HG03469 (cell line): ENCODE measurements around the gene OR4C45.
"Not testable (repeated sequence)": the region's sequence is repeated elsewhere in the genome, so short reads cannot be mapped to it uniquely, and the experiment has no call there.

Experiments used
- ATAC-seq: cut with Tn5 transposase; IDR thresholded peaks from one replicate; pipeline ENCODE4 v1.9.1; 2021; ENCODE audit warnings: mild to moderate bottlenecking, moderate library complexity, moderate number of reproducible peaks; ENCODE audit not compliant: unreplicated experiment

Gene OR4C45

GRCh38 chr11:50032574-50032973 lies at the start of gene OR4C45:
OR4C45 (plus strand) TSS chr11:50032874.
- ATAC-seq: no peak

DNA sequence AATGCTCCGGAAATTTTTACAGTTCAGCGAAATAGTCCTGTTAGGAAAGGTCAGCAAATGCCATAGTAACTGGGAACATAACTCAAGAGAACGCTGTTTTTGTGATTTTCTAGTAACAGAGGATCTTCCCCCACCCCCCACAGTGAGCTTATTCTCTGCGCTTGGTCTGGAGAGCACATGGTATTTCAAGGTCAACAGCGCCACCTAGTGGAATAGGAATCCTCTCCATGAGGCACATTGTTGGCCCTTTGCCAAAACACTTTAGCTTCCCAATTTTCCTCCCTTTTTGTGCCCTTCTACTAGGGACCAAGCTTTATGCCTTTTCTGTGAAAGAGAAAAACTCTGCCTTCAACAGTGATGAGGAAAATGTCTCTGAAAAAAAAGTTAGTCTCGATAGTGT lies 37.1 kb upstream of the OR4C45 start:
- ATAC-seq: no peak

DNA sequence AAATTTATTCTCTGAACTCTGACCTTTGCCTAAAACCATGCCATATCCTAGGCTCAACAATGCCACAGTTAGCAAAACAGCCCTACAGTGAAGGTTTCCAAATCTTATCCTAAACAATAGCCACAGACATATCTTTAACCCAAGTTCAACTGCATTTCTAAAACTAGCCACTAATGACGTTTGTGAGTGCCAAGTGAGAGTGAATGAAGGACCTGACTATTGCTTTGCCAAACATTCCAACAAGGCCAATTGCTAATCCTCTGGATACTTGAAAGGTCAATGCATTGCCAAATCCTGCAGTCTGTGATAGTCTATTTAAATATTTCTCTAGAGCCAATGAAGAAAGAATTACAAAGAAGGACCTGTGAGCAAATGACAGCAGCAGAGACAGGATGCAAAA lies 2.5 kb upstream of the OR4C45 start:
- no peak for ATAC-seq

- not testable (repeated sequence) for ATAC-seq
Observed at GRCh38 chr11:50036239-50036638, 3.6 kb downstream of the OR4C45 start.

- no peak for ATAC-seq
Observed at GRCh38 chr11:50037251-50037650, 4.6 kb downstream of the OR4C45 start.

DNA sequence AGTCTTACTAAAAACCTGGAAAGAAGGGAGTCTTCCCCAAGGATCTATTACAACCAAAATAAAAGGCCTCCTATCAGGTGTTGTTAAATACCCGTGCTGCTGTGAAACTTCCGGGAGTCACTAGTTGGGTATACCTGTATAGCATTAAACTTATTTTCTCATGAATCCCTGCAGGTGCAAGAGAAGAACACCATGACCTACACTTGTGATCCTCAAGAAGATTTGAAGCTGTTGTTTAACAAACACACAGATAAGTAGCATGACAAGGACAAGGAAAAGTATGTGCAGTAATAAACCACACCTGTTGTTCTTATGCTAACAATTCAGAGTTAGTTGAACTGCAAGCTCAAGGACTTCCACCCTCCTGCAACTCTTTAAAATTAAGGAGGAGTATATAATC lies 12.0 kb downstream of the OR4C45 start:
- ATAC-seq: no peak

DNA sequence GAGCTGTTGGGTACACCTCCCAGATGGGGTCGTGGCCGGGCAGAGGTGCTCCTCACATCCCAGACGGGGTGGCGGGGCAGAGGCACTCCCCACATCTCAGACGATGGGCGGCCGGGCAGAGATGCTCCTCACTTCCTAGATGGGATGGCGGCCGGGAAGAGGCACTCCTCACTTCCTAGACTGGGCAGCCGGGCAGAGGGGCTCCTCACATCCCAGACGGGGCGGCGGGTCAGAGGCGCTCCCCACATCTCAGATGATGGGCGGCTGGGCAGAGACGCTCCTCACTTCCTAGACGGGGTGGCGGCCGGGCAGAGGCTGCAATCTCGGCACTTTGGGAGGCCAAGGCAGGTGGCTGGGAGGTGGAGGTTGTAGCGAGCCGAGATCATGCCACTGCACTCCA lies 30.4 kb downstream of the OR4C45 start:
- not testable (repeated sequence) for ATAC-seq

DNA sequence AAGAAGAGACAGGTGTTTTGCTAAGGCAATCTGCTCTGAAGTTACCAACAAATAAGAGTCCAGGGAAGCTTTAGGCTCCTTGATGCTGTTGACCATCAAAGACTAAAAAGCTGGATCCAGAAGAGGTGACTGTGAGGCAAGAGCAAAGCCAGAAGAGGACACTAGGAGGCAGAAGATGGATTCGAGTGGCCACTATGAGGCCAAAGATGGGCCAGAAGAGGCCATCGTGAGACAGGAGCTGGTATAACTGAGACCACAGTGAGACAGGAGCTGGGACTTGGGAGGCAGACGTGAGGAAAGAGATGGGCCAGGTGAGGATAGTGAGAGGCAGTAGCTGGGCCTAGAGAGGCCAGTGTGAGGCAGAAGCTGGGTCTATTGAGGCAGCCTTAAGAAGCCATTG lies 37.7 kb downstream of the OR4C45 start:
- ATAC-seq: no peak

GRCh38 chr11:50071584-50072225 lies 39.0 kb downstream of the OR4C45 start:
- ATAC-seq: no peak

DNA sequence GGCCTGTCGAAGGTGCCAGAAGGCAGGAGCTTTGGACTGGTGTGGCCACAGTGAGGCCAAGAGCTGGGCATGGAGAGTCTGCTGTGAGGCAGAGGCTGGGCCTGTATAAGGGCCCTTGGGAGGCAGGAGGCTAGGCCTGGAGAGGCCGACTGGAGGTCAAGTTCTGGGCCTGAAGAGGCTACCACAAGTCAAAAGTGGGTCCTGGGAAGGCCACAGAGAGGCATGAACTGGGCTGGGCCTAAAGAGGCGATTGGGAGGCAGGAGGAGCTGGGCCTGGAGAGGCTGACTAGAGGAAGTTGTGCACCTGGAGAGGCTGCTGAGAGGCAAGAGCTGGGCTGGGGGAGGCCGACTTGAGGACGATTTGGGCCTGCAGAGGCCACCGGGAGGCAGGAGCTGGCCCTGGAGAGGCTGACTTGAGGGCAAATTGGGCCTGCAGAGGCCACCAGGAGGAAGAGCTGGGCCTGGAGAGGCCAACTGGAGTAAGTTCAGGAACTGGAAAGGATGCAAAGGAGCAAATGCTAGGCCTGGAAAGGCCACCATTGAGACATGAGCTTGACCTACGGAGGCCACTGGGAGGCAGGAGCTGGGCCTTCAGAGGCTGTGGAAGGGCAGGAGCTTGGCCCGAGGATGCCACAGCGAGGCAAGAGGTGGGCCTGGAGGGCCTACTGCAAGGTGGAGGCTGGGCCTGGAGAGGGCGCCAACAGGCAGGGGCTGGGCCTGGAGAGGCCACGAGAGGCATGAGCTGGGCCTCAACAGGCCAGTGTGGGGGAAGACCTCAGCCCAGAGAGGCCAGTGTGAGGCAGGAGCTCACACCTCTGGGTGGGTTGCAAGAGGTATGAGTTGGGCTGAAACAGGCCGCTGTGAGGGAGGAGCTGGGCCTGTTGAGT lies 39.8 kb downstream of the OR4C45 start:
- no peak for ATAC-seq

DNA sequence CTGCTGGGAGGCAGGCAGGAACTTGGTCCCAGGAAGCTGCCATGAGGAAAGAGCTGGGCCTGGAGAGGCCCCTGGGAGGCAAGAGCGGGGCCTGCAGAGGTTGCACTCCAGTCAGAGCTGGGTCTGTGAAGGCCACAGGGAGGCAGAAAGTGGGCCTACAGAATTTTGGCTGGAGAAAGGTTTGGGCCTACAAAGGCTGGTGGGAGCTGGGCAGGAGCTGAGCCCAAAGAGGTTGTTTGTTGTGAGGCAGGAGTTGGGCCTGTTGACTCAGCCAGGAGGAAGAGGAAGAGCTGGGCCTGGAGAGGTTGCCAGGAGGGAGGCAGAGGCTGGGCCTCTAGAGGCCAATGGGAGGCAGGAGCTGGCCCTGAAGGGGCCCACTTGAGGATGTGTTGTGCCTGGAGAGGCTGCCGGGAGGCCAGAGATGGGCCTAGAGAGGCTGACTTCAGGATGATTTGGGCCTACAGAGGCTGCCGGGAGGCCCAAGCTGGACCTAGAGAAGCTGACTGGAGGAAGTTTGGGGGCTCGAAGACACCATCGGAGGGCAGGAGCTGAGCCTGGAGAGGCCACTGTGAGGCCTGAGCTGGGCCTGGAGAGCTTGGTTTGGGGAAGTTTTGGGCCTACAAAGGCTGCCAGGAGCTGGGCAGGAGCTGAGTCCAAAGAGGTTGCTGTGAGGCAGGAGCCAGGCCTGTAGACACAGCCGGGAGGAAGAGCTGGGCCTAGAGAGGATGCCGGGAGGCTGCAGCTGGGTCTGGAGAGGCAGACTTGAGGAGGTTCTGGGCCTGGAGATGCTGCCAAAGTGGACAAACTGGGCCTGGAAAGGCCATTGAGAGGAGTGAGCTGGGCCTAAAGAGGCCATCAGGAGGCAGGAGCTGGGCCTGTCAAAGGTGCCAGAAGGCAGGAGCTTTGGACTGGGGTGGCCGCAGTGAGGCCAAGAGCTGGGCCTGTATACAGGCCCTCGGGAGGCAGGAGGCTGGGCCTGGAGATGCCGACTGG lies 40.7 kb downstream of the OR4C45 start:
- ATAC-seq: no peak

DNA sequence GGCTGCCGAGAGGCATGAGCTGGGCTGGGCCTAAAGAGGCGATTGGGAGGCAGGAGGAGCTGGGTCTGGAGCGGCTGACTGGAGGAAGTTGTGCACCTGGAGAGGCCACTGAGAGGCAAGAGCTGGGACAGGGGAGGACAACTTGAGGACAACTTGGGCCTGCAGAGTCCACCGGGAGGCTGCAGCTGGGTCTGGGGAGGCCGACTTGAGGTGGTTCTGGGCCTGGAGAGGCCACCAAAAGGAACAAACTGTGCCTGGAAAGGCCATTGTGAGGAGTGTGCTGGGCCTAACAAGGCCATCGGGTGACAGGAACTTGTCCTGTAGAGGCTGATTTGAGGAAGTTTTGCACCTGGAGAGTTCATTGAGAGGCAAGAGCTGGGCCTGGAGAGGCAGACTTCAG lies 41.5 kb downstream of the OR4C45 start:
- ATAC-seq: no peak

DNA sequence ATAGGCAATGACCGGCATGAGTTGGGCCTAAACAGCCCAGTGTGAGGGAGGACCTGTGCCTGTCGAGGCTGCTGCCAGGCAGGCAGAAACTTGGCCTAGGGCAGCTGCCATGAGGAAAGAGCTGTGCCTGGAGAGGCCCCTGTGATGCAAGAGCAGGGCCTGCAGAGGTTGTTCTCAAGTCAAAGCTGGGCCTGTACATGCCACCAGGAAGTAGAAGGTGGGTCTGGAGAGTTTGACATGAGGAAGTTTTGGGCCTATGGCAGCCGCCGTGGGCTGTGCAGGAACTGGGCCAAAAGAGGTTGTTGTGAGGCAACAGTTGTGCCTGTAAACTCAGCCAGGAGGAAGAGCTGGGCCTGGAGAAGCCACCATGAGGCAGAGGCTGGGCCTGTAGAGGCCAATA lies 43.2 kb downstream of the OR4C45 start:
- ATAC-seq: no peak

DNA sequence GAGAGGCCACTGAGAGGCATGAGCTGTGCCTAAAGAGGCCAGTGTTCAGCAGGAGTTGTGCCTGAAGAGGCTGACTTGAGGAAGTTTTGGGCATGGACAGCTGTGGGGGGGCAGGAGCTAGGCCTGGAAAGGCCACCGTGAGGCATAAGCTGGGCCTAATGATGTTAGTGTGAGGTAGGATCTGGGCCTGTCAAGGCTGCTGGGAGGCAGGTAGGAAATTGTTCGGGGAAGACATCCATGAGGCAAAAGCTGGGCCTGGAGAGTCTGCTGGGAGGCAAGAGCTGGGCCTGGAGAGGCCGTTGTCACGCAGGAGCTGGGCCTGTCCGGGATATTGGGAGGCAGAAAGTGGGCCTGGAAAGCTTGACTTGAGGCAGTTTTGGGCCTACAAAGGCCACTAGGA lies 44.9 kb downstream of the OR4C45 start:
- ATAC-seq: no peak

DNA sequence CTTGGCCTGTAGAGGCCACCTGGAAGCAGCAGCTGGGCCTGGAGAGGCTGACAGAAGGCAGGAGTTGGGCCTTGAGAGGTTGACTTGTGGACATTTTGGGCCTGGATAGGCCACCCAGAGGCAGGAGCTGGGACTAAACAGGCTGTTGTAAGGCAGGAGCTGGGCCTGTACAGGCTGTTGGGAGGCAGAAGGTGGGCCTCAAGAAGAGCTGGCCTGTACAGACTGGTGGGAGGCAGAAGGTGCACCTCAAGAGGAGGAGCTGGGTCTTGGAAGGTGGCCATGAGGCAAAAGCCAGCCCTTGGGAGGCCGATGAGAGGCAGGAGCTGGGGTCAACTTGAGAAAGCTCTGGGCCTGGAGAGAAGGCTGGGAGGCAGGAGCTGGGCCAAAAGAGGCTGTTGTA lies 45.3 kb downstream of the OR4C45 start:
- ATAC-seq: no peak

GRCh38 chr11:50078946-50079345 lies 46.3 kb downstream of the OR4C45 start:
- ATAC-seq: not testable (repeated sequence)

DNA sequence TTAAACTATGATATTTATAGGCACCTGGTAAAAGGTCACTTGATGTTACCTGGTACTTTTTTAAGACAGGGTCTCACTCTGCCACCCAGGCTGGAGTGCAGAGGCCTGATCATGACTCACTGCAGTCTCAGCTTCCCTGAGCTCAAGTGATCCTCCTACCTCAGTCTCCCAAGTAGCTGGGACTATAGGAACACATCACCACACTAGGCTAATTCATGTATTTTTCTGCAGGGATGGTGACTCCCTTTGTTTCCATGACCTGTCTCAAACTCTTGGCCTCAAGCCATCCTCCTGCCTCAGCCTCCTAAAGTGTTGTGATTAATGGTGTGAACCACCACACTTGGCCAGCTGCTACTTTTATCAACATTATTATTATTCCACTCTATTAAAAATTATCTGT lies 47.6 kb downstream of the OR4C45 start:
- no peak for ATAC-seq
